Gastrocnemius medialis (tissue), 4 donors: Measurements from ENCODE around the gene RNF187.

Source experiments
- POLR2A ChIP-seq, 2 donors: fragments of 450-650 bp; IDR thresholded peaks; one replicate each; pipeline ENCODE4 v1.6.1; 2017; ENCODE audit warnings: antibody characterized with exemption in 2 of 2, mild to moderate bottlenecking in 2 of 2, moderate library complexity in 2 of 2
- TF ChIP-seq, protein P1 (sequence below), 5 experiments: fragments of 450-650 bp in 3 of 5; fragments of 200-600 bp in 2 of 5; sonication (generic) in 2 of 5; IDR thresholded peaks in 4 of 5; conservative IDR thresholded peaks in 1 of 5; 1 replicate in 4 of 5; 2 replicates in 1 of 5; pipeline ENCODE4 v1.5.1; 2016 to 2019; ENCODE audit warnings: antibody characterized with exemption in 5 of 5, mild to moderate bottlenecking in 3 of 5, moderate library complexity in 3 of 5

DNA sequence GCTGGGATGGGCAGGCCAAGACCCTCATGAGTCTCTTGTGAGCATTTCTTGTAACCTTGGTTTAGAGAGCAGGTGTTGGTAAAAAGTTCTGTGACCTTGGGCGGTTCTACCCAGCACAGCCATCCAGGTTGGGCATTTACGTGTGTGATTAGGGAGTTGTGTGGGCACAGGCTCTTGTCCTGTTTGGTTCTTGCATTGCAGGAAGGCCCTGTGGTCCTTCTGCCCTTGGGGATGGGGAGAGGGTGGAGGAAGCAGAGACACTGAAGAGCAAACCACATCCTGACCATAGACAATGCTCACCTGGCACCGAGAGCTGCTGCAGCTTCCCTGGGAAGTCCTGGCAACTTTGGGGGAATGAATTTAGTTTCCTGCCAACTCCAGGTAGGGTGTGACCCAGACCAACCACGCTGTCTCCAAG lies 25.6 kb downstream of the RNF187 start:
- TF ChIP-seq, protein P1, sequence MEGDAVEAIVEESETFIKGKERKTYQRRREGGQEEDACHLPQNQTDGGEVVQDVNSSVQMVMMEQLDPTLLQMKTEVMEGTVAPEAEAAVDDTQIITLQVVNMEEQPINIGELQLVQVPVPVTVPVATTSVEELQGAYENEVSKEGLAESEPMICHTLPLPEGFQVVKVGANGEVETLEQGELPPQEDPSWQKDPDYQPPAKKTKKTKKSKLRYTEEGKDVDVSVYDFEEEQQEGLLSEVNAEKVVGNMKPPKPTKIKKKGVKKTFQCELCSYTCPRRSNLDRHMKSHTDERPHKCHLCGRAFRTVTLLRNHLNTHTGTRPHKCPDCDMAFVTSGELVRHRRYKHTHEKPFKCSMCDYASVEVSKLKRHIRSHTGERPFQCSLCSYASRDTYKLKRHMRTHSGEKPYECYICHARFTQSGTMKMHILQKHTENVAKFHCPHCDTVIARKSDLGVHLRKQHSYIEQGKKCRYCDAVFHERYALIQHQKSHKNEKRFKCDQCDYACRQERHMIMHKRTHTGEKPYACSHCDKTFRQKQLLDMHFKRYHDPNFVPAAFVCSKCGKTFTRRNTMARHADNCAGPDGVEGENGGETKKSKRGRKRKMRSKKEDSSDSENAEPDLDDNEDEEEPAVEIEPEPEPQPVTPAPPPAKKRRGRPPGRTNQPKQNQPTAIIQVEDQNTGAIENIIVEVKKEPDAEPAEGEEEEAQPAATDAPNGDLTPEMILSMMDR (IDR thresholded peaks at IDR 0.05 in 4 of 5, conservative IDR thresholded peaks at IDR 0.05 in 1 of 5) = no peak
- TF ChIP-seq POLR2A (IDR thresholded peaks at IDR 0.05) = no peak
